ENCODE results near the gene B4GALNT4. TPM values are rescaled to one million over a fixed set of nuclear protein-coding genes. Genes with fewer than 3 reads are reported as not detected.

Gene B4GALNT4
- polyA plus RNA-seq, 2 of the 4 experiments (the other 2 are of a cell fraction): 5.3 to 27.5 TPM

GRCh38 chr11:355581-356458 lies 13.5 kb upstream of the B4GALNT4 start (continued):
- no peak for TF ChIP-seq REST (IDR thresholded peaks at IDR 0.05)
- TF ChIP-seq POLR2A (IDR thresholded peaks at IDR 0.05; ENCODE audit: low read length): peak; percentile 61
- TF ChIP-seq CTCF (IDR thresholded peaks at IDR 0.05): no peak
- TF ChIP-seq BHLHE40 (IDR thresholded peaks at IDR 0.05; ENCODE audit: low read depth, low read length): no peak
- TF ChIP-seq, protein P1, sequence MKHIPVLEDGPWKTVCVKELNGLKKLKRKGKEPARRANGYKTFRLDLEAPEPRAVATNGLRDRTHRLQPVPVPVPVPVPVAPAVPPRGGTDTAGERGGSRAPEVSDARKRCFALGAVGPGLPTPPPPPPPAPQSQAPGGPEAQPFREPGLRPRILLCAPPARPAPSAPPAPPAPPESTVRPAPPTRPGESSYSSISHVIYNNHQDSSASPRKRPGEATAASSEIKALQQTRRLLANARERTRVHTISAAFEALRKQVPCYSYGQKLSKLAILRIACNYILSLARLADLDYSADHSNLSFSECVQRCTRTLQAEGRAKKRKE (CRISPR knock-in tag; IDR thresholded peaks at IDR 0.05; ENCODE audit: low read depth): peak; percentile 67; the same call in 1 of the 2 replicates
- TF ChIP-seq FOSB (CRISPR knock-in tag; IDR thresholded peaks at IDR 0.05): no peak; the same call in 1 of the 2 replicates
- no peak; the same call in 1 of the 2 replicates for TF ChIP-seq E2F6 (IDR thresholded peaks at IDR 0.05; ENCODE audit: borderline replicate concordance, low read depth)
- no peak for TF ChIP-seq KDM5A (IDR thresholded peaks at IDR 0.05)
- TF ChIP-seq EHMT2 (IDR thresholded peaks at IDR 0.05; ENCODE audit: low read depth): no peak
- no peak for TF ChIP-seq HES2 (IDR thresholded peaks at IDR 0.05)
- no peak for TF ChIP-seq NFE2L2 (conservative IDR thresholded peaks at IDR 0.05; ENCODE audit: low read length)
- TF ChIP-seq RARB (CRISPR knock-in tag; IDR thresholded peaks at IDR 0.05): 0 out of 2 replicates have a peak, but pooled peaks have one; percentile 50
- no peak for TF ChIP-seq RFX5 (IDR thresholded peaks at IDR 0.05)
- no peak for TF ChIP-seq RNF2 (IDR thresholded peaks at IDR 0.05; ENCODE audit: borderline replicate concordance, low read depth)
- TF ChIP-seq NR3C1 (IDR thresholded peaks at IDR 0.05): no peak
- TF ChIP-seq EP300 (IDR thresholded peaks at IDR 0.05): peak in 1 of 2 experiments; percentile 73; a peak in 2 of 5 replicates
- TF ChIP-seq RAD21 (conservative IDR thresholded peaks at IDR 0.05 in 1 of 2, IDR thresholded peaks at IDR 0.05 in 1 of 2): no peak
- no peak for TF ChIP-seq SMC3 (IDR thresholded peaks at IDR 0.05)
- TF ChIP-seq, protein P2, sequence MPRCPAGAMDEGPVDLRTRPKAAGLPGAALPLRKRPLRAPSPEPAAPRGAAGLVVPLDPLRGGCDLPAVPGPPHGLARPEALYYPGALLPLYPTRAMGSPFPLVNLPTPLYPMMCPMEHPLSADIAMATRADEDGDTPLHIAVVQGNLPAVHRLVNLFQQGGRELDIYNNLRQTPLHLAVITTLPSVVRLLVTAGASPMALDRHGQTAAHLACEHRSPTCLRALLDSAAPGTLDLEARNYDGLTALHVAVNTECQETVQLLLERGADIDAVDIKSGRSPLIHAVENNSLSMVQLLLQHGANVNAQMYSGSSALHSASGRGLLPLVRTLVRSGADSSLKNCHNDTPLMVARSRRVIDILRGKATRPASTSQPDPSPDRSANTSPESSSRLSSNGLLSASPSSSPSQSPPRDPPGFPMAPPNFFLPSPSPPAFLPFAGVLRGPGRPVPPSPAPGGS (IDR thresholded peaks at IDR 0.05): no peak
- TF ChIP-seq, protein P3, sequence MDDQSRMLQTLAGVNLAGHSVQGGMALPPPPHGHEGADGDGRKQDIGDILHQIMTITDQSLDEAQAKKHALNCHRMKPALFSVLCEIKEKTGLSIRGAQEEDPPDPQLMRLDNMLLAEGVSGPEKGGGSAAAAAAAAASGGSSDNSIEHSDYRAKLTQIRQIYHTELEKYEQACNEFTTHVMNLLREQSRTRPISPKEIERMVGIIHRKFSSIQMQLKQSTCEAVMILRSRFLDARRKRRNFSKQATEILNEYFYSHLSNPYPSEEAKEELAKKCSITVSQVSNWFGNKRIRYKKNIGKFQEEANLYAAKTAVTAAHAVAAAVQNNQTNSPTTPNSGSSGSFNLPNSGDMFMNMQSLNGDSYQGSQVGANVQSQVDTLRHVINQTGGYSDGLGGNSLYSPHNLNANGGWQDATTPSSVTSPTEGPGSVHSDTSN (IDR thresholded peaks at IDR 0.05): peak; percentile 49; the same call in 1 of the 2 replicates
- TF ChIP-seq ZSCAN20 (CRISPR knock-in tag; IDR thresholded peaks at IDR 0.05): peak; percentile 90
- peak; percentile 52; the same call in 1 of the 2 replicates for TF ChIP-seq HOXA7 (CRISPR knock-in tag; IDR thresholded peaks at IDR 0.05)
- TF ChIP-seq MAX (IDR thresholded peaks at IDR 0.05): peak; percentile 72
- TF ChIP-seq MAZ (IDR thresholded peaks at IDR 0.05; ENCODE audit: borderline replicate concordance, low read depth, low read length): 0 out of 2 replicates have a peak, but pooled peaks have one; percentile 65
- TF ChIP-seq HDAC2 (IDR thresholded peaks at IDR 0.05): no peak
- TF ChIP-seq FOSL2 (IDR thresholded peaks at IDR 0.05): no peak
- no peak for TF ChIP-seq FOSL2 (CRISPR knock-in tag; IDR thresholded peaks at IDR 0.05)
- TF ChIP-seq NPAS2 (CRISPR knock-in tag; IDR thresholded peaks at IDR 0.05; ENCODE audit: borderline replicate concordance): peak; percentile 24; the same call in 1 of the 2 replicates
- TF ChIP-seq USF2 (IDR thresholded peaks at IDR 0.05): no peak
- TF ChIP-seq KDM1A (IDR thresholded peaks at IDR 0.05; ENCODE audit: low read depth): no peak
- no peak for TF ChIP-seq ZFP36 (IDR thresholded peaks at IDR 0.05; ENCODE audit: borderline replicate concordance, partially characterized antibody)
